HL-60 (cell line): ENCODE measurements around the gene POC1A.
"Not testable (repeated sequence)": the region's sequence is repeated elsewhere in the genome, so short reads cannot be mapped to it uniquely, and the experiment has no call there.

Experiments used
- CTCF ChIP-seq: IDR thresholded peaks from one replicate; pipeline ENCODE4 v1.5.1; 2011; ENCODE audit warnings: low read length, control low read depth, inconsistent platforms; ENCODE audit not compliant: insufficient read depth
- POLR2AphosphoS5 ChIP-seq: IDR thresholded peaks from 2 replicates; pipeline ENCODE4 v1.6.1; 2012; ENCODE audit warnings: low read depth
- REST ChIP-seq: IDR thresholded peaks from 2 replicates; pipeline ENCODE4 v1.6.1; 2012; ENCODE audit warnings: low read depth; ENCODE audit not compliant: insufficient replicate concordance

- TF ChIP-seq CTCF, POLR2AphosphoS5, REST: not testable (repeated sequence)
Measured at GRCh38 chr3:52033748-52034147, 120.5 kb downstream of the POC1A start.
